Peyer's patch (tissue), 4 donors: Measurements from ENCODE around the gene SMIM23.

Source experiments
- POLR2A ChIP-seq, 2 donors: fragments of 450-650 bp; IDR thresholded peaks; one replicate each; pipeline ENCODE4 v1.5.1; 2017; ENCODE audit warnings: antibody characterized with exemption in 2 of 2, mild to moderate bottlenecking in 2 of 2, moderate library complexity in 2 of 2
- TF ChIP-seq, protein P1 (sequence below), 6 experiments: fragments of 450-650 bp in 4 of 6; fragments of 200-600 bp in 2 of 6; sonication (generic) in 1 of 6; IDR thresholded peaks; one replicate each; pipeline ENCODE4 v1.5.1; 2017 to 2019; ENCODE audit warnings: antibody characterized with exemption in 6 of 6, mild to moderate bottlenecking in 3 of 6, moderate library complexity in 1 of 6

DNA sequence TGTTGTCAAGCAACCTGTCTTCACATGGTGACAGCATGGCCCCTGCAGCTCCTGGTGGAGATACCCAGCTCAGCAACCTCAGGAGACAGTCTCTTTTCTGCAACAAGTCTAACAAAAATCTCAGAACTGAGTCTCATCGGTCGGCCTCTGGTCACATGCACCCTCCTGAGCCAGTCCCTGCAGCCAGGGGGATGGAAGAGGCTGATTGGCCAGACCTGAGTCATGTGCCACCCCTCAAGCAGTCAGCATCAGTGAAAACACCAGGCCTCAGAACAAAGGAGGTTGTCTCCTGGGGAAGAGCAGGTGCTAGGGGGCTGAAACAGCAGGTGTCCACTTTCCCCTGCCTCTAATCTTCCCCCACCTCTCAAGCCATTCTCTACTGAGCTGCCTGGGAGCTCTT lies 54.4 kb downstream of the SMIM23 start:
- TF ChIP-seq POLR2A (IDR thresholded peaks at IDR 0.05): no peak
- TF ChIP-seq, protein P1, sequence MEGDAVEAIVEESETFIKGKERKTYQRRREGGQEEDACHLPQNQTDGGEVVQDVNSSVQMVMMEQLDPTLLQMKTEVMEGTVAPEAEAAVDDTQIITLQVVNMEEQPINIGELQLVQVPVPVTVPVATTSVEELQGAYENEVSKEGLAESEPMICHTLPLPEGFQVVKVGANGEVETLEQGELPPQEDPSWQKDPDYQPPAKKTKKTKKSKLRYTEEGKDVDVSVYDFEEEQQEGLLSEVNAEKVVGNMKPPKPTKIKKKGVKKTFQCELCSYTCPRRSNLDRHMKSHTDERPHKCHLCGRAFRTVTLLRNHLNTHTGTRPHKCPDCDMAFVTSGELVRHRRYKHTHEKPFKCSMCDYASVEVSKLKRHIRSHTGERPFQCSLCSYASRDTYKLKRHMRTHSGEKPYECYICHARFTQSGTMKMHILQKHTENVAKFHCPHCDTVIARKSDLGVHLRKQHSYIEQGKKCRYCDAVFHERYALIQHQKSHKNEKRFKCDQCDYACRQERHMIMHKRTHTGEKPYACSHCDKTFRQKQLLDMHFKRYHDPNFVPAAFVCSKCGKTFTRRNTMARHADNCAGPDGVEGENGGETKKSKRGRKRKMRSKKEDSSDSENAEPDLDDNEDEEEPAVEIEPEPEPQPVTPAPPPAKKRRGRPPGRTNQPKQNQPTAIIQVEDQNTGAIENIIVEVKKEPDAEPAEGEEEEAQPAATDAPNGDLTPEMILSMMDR (IDR thresholded peaks at IDR 0.05): no peak
